AG09319 (cell line): ENCODE data around the gene SUSD3.

ENCODE experiments used
- DNase-seq: peaks from one replicate; pipeline ENCODE4 v3.0.0-alpha.2; 2010; ENCODE audit warnings: low read depth; ENCODE audit errors: extremely low read depth
- CTCF ChIP-seq: IDR thresholded peaks from 2 replicates; pipeline ENCODE4 v1.5.1; 2011; ENCODE audit warnings: low read depth, mild to moderate bottlenecking, inconsistent platforms, low read length, moderate library complexity

SUSD3 gene

GRCh38 chr9:93023521-93023815, 35.0 kb upstream of the SUSD3 start:
- TF ChIP-seq CTCF = no peak
- DNase-seq = no peak

- no peak for TF ChIP-seq CTCF
- DNase-seq = no peak
Measured at GRCh38 chr9:93024646-93024910, 33.9 kb upstream of the SUSD3 start.

- no peak for DNase-seq
- no peak for TF ChIP-seq CTCF
Measured at GRCh38 chr9:93024986-93025630, 33.4 kb upstream of the SUSD3 start.

- TF ChIP-seq CTCF = no peak
- DNase-seq = no peak
Measured at GRCh38 chr9:93025736-93026135, 32.8 kb upstream of the SUSD3 start.

- DNase-seq = no peak
- no peak for TF ChIP-seq CTCF
Measured at GRCh38 chr9:93026640-93027039, 31.9 kb upstream of the SUSD3 start.

- no peak for TF ChIP-seq CTCF
Measured at GRCh38 chr9:93027750-93028149, 30.8 kb upstream of the SUSD3 start.

GRCh38 chr9:93028448-93029006, 30.0 kb upstream of the SUSD3 start:
- DNase-seq = no peak
- TF ChIP-seq CTCF = no peak

More at GRCh38 chr9:93027750-93028149, 30.8 kb upstream of the SUSD3 start:
- no peak for DNase-seq
